PC-9 (cell line): ENCODE data around the gene SLC38A1.

Source experiments
- CTCF ChIP-seq: fragments of 200-600 bp; sonication (generic); conservative IDR thresholded peaks from 2 replicates; pipeline ENCODE4 v1.6.1; 2017; ENCODE audit warnings: mixed run types, antibody characterized with exemption, mild to moderate bottlenecking, moderate library complexity
- EZH2 ChIP-seq: fragments of 200-600 bp; sonication (generic); IDR thresholded peaks from 2 replicates; pipeline ENCODE4 v1.8.0; 2017; ENCODE audit warnings: antibody characterized with exemption, low read depth

GRCh38 chr12:46165191-46165590, 103.7 kb downstream of the SLC38A1 start:
- no peak for TF ChIP-seq EZH2
- no peak for TF ChIP-seq CTCF
